HL-60 (cell line): Measurements from ENCODE around the gene ADAMTS14.

Experiments
- DNase-seq, 2 experiments: peaks; one replicate each; pipeline ENCODE4 v3.0.0-alpha.2; 2010 to 2020; ENCODE audit warnings: low read depth in 1 of 2, low spot score in 1 of 2
- H3K27ac ChIP-seq: fragments of 250-450 bp; sonication (Bioruptor Pico); replicated peaks from 2 replicates; pipeline ENCODE4 v1.5.1; 2020; ENCODE audit warnings: mild to moderate bottlenecking, moderate library complexity
- H3K27me3 ChIP-seq: fragments of 250-450 bp; sonication (Bioruptor Pico); 2 replicates; pipeline ENCODE4 v1.5.1; 2021; ENCODE audit warnings: mild to moderate bottlenecking, moderate library complexity; ENCODE audit not compliant: insufficient read depth, poor library complexity, severe bottlenecking
- H3K4me3 ChIP-seq: replicated peaks from 2 replicates; pipeline ENCODE4 v1.5.1; 2011; ENCODE audit warnings: mild to moderate bottlenecking, control low read depth, low read length; ENCODE audit not compliant: insufficient read depth
- GABPA ChIP-seq: IDR thresholded peaks from 2 replicates; pipeline ENCODE4 v1.6.1; 2012; ENCODE audit warnings: low read depth
- POLR2AphosphoS5 ChIP-seq: IDR thresholded peaks from 2 replicates; pipeline ENCODE4 v1.6.1; 2012; ENCODE audit warnings: low read depth
- SPI1 ChIP-seq: IDR thresholded peaks from 2 replicates; pipeline ENCODE4 v1.6.1; 2012; ENCODE audit warnings: low read depth, mild to moderate bottlenecking, borderline replicate concordance
- TF ChIP-seq, protein P1 (sequence below): IDR thresholded peaks from one replicate; pipeline ENCODE4 v1.5.1; 2011; ENCODE audit warnings: low read length, control low read depth, inconsistent platforms; ENCODE audit not compliant: insufficient read depth
- TF ChIP-seq, protein P2 (sequence below): IDR thresholded peaks from 2 replicates; pipeline ENCODE4 v1.6.1; 2012; ENCODE audit warnings: low read depth; ENCODE audit not compliant: insufficient replicate concordance

The ADAMTS14 gene

GRCh38 chr10:70695241-70696030 is 23.1 kb downstream of the ADAMTS14 start:
- Histone ChIP-seq H3K4me3 (no peak overlapping the region), H3K27ac (no peak overlapping the region), H3K27me3 (no peaks in the 10 kb centered on the region)
- TF ChIP-seq, protein P1, sequence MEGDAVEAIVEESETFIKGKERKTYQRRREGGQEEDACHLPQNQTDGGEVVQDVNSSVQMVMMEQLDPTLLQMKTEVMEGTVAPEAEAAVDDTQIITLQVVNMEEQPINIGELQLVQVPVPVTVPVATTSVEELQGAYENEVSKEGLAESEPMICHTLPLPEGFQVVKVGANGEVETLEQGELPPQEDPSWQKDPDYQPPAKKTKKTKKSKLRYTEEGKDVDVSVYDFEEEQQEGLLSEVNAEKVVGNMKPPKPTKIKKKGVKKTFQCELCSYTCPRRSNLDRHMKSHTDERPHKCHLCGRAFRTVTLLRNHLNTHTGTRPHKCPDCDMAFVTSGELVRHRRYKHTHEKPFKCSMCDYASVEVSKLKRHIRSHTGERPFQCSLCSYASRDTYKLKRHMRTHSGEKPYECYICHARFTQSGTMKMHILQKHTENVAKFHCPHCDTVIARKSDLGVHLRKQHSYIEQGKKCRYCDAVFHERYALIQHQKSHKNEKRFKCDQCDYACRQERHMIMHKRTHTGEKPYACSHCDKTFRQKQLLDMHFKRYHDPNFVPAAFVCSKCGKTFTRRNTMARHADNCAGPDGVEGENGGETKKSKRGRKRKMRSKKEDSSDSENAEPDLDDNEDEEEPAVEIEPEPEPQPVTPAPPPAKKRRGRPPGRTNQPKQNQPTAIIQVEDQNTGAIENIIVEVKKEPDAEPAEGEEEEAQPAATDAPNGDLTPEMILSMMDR: no peak
- TF ChIP-seq POLR2AphosphoS5 (no peak), GABPA (no peak), SPI1 (no peak)
- TF ChIP-seq, protein P2, sequence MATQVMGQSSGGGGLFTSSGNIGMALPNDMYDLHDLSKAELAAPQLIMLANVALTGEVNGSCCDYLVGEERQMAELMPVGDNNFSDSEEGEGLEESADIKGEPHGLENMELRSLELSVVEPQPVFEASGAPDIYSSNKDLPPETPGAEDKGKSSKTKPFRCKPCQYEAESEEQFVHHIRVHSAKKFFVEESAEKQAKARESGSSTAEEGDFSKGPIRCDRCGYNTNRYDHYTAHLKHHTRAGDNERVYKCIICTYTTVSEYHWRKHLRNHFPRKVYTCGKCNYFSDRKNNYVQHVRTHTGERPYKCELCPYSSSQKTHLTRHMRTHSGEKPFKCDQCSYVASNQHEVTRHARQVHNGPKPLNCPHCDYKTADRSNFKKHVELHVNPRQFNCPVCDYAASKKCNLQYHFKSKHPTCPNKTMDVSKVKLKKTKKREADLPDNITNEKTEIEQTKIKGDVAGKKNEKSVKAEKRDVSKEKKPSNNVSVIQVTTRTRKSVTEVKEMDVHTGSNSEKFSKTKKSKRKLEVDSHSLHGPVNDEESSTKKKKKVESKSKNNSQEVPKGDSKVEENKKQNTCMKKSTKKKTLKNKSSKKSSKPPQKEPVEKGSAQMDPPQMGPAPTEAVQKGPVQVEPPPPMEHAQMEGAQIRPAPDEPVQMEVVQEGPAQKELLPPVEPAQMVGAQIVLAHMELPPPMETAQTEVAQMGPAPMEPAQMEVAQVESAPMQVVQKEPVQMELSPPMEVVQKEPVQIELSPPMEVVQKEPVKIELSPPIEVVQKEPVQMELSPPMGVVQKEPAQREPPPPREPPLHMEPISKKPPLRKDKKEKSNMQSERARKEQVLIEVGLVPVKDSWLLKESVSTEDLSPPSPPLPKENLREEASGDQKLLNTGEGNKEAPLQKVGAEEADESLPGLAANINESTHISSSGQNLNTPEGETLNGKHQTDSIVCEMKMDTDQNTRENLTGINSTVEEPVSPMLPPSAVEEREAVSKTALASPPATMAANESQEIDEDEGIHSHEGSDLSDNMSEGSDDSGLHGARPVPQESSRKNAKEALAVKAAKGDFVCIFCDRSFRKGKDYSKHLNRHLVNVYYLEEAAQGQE: no peak
- no peak for DNase-seq

DNA sequence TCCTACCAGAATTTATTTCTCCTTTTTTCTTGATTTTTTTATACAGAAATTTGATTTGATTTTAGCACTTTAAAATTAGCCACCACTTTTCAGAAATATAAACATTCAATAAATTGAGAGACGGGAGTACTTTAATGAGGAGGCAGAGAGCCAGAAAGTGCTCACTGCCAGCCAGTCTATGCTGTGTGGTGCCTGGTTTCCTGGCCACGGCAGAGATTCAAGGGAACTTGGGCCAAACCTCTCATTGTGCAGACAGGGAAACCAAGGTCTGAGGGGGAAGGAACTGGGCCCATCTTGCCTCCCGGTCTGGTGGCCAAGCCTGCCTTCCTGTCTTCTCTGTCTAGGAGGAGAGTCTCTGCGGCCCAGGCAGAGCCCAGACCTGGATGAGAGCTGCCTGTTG is 25.9 kb downstream of the ADAMTS14 start:
- no peak overlapping the region for H3K4me3 ChIP-seq
- no peaks in the 10 kb centered on the region for H3K27me3 ChIP-seq
- DNase-seq: no peak
- H3K27ac ChIP-seq: no peak overlapping the region
- TF ChIP-seq GABPA (no peak), POLR2AphosphoS5 (no peak), SPI1 (no peak)
- TF ChIP-seq, protein P2: no peak
- TF ChIP-seq, protein P1: no peak

DNA sequence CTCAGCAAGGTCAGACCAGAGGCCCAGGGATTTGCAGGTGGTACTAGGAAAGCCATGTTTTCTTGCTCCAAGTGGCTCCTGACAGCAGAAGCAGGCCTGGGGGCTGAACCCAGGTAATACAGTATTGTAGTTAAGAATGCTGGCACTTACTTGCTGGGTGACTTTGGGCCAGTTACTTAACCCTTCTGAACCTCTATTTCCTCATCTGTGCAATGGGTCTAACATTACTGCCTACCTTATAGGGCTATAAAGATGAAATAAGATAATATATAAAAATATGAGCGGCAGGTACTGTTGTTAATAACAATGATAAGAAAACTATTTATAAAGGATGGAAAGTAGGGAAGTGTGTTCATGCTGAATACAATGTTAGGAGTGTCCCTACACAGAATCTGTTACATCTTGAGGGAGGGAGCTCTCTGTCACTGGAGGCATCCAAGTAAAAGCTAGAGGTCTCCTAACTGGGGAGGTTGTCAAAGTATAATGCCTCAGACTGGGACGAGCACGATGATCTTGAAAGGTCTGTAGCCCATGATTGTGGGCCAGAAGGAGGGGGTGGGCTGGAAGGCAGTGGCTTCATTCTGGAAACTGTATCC is 26.9 kb downstream of the ADAMTS14 start:
- Histone ChIP-seq H3K4me3 (no peak overlapping the region), H3K27ac (no peak overlapping the region), H3K27me3 (no peaks in the 10 kb centered on the region)
- TF ChIP-seq, protein P1: no peak
- TF ChIP-seq SPI1 (no peak), POLR2AphosphoS5 (no peak), GABPA (no peak)
- TF ChIP-seq, protein P2: no peak
- DNase-seq: no peak
